22Rv1 (cell line): Measurements from ENCODE around the gene RASD2.

ENCODE experiments used
- CTCF ChIP-seq: fragments of 450-650 bp; IDR thresholded peaks from 2 replicates; pipeline ENCODE4 v1.5.1; 2017; ENCODE audit warnings: mild to moderate bottlenecking
- ZFX ChIP-seq: fragments of 450-650 bp; IDR thresholded peaks from 2 replicates; pipeline ENCODE4 v1.6.1; 2017; ENCODE audit warnings: antibody characterized with exemption, borderline replicate concordance

DNA sequence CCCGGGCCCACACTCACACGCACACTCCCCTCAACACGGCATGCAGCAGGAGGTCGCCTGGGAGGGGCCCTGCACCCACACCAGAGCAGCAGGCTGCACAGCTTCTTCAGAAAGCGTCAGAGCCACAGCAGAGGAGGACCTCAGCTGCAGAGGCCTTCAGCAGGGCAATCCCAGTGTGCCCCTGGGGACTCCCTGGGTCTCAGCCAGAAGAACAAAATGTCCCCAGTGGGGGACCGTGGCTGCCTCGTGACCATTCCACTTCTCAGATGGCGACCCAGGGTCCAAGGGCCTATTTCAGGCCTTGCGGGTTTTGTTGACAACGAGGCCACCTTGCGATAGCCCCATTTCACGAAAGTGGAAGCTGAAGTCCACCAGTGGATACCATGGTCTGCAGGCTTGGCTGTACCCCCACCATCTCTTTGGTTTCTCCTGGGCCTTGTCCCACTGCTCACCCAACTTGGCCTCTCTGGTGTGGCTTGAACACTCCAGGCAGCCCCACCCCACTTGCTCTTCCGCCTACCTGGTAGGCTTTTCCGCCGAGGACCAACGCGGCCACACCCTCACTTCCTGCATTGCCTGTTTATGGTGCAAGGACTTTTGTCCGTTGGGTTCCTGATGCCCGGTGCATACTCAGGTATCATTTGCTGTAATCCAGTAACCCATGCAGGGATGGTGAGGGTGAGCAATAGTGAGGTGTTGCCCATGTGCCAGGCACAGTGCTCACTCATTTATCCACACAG, 38.4 kb downstream of the RASD2 start:
- no peak for TF ChIP-seq CTCF
- no peak for TF ChIP-seq ZFX
